Thyroid gland (tissue), 4 donors: ENCODE measurements around the gene LTBR.
A peak's percentile ranks its signal among the peaks of the same experiment; 100 is the strongest.

ENCODE experiments used
- CTCF ChIP-seq, 6 experiments: fragments of 200-600 bp in 3 of 6; fragments of 450-650 bp in 3 of 6; sonication (generic) in 3 of 6; IDR thresholded peaks; one replicate each; pipeline ENCODE4 v1.5.1; 2016 to 2019; ENCODE audit warnings: antibody characterized with exemption in 6 of 6, mild to moderate bottlenecking in 2 of 6, inconsistent platforms in 1 of 6, moderate library complexity in 1 of 6
- POLR2A ChIP-seq, 2 donors: fragments of 450-650 bp; IDR thresholded peaks; one replicate each; pipeline ENCODE4 v1.6.1; 2017; ENCODE audit warnings: antibody characterized with exemption in 2 of 2, mild to moderate bottlenecking in 2 of 2, moderate library complexity in 1 of 2

- TF ChIP-seq POLR2A (IDR thresholded peaks at IDR 0.05) = peak in 1 of 2 donors; percentile 41
- no peak for TF ChIP-seq CTCF (IDR thresholded peaks at IDR 0.05)
These were observed 11.5 kb upstream of the LTBR start for GRCh38 chr12:6372403-6373003.
